GM21381 (cell line): Measurements from ENCODE around the gene SLC22A23.

ENCODE experiments used
- ATAC-seq: cut with Tn5 transposase; IDR thresholded peaks from one replicate; pipeline ENCODE4 v1.9.1; 2021; ENCODE audit warnings: mild to moderate bottlenecking, moderate library complexity; ENCODE audit not compliant: unreplicated experiment

SLC22A23 gene

DNA sequence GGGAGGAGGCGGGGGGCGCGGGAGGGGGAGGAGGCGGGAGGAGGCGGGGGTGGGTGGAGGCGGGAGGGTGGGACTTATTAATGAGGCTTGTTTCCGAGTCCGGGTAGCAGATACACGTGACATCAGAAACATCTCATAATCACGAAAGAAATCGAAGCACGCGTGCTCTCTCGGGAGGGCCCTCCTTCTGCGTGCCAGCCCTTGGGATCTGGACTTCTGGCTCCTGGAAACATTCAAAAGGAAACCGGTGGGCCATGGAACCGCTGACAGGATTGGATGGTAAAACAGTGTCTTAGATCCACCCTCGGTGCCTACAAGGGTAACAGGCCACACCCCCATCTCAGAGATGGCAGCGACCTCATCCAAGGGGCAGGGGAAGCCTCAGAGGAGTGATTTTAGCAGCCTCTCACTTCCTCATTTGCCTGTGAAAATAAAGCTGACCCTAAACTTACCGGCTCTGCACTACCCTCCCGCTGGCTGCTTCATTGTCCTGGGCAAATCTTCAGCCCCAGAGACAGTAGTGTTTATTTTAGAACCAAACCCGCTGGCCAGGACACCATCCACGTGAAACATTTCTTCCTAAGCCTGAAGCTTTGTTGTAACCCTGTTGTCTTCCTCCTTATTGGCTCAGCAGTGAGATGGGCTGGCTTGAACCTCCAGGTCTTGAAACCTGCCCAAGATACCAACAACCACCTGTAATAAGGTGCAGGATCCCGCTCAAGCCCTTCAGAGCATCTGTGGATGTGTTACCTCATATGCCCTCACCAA lies 100.6 kb downstream of the SLC22A23 start:
- ATAC-seq: peak; percentile 95

DNA sequence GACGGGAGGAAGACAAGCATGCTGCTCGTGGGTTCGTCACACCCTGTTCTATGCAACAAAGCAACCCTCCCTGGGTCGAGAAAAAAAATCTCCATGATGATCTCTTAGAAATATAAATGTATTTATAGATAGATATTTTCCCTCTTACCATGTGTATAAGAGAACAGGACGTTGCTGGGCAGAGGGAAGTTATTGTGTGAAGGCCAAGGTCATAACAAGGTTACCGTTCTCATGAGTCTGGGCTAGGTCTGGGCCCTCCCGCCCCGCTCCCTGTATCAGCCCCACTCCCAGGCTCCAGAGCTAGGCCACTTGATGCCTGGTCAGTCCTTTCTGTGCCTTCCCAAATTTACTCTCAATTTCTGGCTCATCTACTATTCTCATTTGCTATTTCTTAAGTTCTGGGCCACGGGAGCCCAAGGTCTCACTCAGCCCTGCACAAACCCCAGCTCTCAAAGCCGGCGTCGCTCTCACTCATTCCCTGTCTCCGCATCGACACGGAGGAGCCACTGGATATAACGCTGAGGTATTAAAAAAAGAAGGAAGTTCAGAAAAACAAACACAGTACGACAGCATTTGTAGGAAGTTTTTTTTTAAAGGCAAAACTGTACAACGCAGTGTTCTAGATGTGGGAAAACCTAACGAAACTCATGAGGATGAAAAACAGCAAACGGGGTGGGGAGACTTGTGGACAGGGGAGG lies 101.3 kb downstream of the SLC22A23 start:
- no peak for ATAC-seq

DNA sequence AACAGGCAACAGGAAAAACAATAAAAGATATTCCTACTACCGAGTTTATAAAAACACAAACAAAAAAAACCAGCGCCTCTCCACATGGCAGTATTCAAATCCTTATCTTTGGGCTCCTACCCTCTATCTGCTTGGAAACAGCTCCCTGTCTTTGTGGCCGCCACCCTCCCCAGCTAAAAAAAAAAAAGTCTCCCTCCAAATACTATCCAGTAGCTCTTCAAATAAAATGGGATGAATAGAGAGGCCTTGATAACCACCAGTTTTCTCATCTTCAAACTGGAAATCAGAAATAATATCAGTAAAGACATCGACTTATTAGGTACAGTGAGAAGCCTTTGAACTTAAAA lies 101.9 kb downstream of the SLC22A23 start:
- ATAC-seq: no peak

DNA sequence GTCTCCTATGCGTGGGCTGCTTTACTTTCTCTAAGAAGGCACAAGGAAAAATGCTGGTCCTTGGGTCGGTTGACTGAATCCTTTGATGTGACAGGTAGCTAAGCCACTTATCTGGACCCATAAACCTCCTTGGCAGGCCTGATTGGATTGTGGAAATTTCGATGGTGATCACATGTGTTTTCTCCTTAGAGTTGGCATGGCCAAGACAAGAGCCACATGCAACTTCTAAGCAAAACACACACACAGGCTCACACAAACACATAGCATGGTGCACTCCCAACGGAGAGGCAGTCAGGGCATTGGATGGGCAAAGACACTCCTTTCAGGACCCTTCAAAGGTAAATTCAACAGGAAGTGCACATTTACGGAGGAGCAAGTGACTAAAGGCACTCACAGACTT lies 102.9 kb downstream of the SLC22A23 start:
- no peak for ATAC-seq

DNA sequence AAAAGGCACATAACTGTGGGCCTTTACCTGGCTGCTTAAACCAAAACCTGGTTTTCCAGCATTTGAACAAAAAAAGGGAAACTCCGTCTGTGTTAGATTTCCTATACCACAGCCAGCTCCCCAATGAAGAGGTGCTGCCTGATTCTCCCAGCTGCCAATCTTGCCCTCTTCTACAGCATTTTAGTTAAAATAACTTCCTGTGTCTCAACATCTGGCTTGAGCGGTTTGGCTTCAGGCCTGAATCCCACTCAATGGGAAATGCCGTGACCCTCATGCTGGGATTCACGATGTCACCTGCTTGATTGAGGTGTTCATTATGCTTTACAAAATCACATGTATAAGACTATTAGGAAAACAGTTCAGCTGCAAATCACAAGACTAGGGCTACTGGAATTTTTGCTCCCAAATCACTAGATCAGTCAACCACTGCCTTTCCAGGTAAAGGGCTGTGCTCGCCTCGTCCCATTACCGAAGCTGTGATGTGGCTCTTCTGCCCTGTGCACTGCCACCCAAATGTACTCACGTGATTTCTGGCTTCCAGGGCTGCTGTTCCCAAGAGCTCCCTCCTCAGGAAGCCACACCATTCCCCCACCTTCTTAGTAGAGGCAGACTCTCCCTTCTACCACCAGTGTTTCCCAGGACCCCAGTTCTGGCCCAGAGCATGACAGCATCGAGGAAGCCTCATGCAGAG lies 103.5 kb downstream of the SLC22A23 start:
- ATAC-seq: no peak

DNA sequence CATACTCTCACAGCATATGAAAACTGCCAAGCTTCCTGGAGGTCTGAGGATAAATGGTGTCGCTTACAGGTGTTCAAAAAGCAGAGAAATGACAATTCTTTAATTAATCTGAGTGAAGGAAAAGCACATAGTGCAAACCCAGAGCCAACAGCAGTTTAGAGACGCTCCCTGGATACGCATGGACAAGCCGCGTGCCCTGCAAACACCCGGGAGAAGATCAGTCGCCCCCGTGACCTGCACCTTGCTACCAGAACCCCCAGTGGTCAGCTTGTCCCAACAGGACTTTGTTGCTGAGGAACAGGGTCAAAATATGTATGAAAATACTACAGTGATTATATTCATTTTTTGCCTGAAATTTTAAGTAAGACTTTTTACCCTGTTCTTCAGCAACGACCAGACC lies 104.2 kb downstream of the SLC22A23 start:
- no peak for ATAC-seq

DNA sequence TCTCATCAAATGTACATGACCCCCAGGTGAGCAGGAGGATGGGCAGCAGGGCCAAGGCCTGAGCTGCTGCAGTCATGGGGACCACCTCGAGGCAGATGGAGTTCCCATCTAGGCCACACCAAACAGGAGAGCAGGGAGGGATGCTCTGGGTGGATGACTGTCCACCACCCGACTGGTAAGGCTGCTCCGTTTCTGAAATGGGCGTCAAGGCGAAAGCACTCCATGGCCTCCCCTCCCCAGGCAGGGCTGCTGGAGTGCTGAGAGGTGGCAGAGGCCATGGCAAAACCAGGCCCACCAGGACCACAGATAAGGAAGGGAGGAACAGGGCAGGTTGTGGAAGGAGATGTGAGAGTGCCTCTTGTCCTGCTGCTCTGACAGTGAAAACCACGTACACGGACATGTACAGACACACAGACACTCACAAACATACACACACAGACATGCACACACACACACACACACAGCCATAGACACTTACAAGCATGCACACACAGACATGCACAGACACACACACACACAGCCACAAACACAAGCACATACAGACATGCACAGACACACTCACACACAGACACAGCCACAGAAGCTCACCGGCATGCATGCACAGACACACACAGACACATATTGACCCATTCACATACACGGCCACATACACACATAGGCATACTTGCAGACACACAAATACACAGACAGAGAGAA lies 104.9 kb downstream of the SLC22A23 start:
- no peak for ATAC-seq

DNA sequence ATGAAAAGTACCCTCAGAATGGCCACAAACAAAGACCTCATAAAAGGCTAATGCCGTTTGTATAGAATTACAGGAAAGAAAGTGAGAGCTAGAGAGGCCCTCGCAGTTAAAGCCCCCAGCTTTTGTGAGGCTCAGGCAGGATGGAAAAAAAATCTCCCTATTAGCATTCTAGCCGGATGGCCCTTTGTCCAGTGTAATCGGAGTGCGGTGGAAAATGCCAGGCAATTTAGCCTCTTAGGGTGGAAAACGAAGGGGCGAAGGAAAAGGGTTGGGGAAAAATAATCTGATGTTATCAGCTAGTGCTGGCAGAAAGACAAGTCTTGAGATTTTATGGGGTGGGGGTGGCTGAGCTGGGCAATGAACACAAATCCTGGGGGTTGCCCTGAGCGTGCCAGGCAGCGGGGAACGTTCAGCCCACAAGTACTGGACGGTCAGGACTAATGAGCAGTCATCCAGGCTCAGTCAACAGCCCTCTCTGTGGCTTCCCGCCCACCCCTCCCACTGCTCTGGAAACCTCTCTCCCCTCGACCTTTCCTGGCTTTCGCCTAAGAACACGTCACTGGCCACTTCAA lies 105.7 kb downstream of the SLC22A23 start:
- ATAC-seq: no peak

DNA sequence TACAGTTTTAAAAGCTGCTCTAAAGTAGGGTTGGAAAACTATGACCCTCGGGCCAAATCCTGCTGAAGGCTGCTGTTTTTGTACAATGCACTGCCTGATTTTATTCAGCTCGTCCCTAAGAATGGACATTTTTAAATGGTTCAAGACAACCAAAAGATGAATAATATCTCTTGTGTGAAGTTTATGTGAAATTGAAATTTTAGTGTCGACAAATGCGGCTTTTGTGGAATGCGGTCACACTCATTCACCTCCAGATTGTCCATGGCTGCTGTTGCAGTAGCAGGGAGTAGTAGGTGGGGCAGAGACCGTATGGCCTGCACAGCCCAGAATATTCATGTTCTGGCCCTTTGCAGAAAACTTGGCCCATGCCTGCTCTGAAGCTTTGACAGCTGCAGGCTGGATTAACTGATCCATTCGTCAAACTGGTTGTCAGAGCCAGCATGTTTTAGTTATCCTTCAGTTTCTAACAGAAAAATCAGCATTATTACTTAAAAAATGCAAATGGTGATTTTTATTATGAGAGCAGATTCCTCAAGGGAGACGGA lies 106.5 kb downstream of the SLC22A23 start:
- ATAC-seq: no peak

DNA sequence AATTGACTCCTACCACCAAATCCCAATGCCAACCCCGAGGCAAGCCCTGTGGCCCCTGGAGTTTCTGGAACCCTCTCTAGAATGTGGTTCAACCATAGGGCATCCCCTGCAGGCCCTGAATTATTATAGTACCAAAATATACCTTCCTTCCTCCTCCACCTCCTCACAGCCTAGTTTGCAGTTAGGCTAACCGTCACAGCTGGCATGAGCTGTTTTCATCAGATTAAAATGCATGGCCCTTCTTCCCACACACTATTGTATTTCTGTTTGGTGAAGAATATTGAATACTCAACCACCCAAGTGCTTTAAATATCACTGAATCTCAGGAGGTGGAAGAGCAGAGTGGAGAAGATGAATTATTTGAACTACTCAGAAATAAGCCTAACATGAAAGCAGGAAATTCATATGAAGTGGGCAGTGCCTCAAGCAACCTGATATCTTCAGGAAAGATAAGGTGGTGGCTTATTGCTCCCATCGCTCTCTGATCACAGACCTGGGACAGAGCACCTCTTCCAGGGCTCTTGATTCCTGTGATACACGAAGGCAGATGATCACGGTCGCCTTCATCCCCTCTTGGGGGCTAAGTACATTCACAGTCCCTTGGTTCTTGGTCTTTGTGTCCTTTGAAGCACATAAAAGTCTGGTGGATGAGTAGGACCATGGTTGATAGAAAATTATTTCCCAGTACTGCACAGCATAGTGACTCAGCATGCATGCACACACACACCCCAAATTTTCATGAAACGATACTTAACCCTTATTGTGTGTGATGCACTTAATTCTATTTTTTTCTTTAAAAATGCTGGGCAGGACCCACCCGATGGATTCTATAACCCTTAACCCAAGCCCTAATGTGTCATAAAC lies 107.2 kb downstream of the SLC22A23 start:
- ATAC-seq: no peak

DNA sequence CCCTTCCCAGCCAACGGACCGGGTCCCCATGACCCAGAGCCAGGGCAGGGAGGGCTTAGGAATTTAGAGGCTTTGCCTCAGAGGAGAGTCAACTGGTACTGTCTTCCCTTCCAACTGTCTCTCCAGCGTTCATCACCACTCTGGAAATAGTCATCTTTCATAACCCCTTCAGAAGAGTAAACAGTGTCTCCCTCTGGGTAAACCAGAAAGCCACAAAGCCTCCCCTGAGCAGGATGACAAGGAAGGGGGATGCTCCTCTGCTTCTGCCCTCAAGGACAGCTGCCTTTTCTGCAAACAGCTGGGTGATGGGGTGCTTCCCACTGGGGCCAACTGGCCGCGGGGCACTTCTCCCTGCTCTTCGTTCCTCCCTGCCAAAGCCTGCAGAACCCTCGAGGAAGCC lies 108.0 kb downstream of the SLC22A23 start:
- ATAC-seq: no peak

DNA sequence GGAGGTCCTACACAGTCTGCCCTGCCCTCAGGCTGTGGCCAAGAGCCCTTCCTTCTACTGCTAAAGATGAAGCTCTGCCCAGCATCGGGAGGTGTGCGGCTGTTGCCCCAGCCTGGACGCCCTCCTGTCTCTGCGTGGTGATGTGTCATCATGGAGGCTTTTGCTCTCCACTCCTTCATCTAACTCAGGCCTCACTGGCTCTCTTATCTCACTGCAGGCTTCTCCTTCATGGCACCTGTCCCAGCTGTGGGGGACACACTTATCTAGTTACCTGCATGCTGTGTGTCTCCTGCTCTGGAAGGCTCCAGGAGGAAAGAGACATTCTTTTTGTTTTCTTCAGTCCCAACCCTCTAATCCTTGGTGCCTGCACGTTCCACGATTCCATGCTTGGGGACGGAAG lies 109.0 kb downstream of the SLC22A23 start:
- no peak for ATAC-seq

DNA sequence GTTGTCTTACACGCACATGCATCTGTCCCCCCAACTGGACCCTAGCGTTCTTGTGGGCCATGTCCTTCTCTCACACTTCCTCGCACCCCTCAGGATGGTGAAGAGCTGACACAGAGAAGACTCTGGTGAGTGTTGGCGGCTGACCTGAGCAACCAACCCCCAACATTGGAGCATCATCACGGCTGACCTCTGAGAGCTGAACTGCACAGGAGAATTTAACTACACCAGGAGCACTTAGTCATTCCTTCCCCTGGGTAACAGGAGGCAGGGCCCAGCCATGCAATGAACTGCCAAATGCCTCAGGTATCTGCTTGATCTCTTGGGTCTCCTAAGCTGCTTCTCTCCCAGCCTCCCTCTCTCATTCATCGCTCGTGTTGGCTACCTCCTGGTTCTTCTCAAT lies 109.6 kb downstream of the SLC22A23 start:
- ATAC-seq: no peak

DNA sequence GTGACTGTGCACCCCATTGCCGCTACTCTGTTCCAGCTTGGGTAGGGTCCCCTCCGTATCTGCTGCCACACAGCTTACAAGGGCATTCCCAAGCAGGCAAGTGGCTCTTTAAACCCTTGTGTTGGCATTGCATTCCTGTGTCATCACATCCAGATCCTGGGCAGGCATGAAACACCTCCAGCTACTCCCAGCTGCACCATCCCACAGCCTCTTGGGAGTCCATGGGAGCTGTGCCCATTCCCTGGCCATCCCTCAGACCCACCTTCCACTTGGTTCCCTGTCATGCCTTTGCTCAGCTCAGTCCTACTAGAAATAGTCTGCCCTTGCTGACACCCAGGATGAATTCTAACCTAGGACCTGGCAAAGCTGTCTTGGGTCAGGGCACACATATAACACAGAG lies 110.4 kb downstream of the SLC22A23 start:
- ATAC-seq: no peak

DNA sequence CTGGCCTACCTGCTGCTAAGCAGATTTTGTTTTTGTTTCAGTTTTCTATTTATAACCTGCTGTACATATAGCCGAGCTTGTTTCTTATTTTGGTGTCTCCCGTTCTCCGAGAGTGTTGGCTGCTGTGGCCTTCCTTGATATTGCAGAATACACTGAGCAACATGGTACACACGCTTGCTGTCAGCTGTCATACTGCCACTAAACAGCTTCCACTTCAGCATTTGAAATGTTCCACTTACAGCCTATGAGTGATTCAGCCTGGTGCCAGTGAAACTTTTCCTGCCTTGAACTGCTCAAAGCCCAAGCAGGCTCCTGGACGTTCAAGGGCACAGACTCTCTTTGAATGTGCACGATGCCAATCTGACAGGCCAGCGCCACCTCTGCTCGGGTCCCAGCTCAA lies 111.0 kb downstream of the SLC22A23 start:
- ATAC-seq: no peak

DNA sequence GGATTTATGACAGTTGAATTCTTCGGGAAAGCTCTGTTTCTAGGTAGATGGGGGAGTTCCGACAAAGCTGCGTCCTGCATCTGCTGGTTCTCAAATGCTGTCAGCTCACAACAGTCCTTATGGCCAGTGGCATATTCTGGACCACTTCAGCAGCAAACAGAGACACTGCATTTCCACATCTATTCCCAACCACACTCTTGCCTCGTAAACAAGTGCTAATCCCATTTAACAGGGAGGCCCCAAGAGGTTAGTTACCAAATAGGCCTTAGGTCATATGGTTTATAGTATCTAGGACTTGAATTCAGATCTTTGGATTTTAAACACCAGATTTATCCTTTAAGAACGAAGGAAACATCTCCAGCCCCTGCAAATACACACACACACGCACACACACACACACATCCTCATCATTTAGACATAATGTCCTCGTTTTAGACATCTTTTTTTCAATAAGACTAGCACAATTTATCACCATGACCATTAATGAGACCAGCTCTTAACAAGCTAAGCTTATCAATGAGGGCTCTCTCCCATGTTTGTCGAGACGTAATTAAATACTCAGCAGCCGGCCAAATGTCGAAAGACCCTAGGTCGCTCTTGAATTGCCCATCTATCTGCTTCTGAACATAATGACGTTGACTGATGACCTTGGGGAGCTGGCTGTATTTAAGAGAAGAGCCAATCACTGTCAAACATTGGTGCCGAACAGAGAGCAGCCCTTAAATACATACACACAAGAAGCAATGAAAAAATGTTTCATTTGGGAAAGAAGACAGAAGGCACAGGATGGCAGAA lies 113.6 kb downstream of the SLC22A23 start:
- no peak for ATAC-seq

DNA sequence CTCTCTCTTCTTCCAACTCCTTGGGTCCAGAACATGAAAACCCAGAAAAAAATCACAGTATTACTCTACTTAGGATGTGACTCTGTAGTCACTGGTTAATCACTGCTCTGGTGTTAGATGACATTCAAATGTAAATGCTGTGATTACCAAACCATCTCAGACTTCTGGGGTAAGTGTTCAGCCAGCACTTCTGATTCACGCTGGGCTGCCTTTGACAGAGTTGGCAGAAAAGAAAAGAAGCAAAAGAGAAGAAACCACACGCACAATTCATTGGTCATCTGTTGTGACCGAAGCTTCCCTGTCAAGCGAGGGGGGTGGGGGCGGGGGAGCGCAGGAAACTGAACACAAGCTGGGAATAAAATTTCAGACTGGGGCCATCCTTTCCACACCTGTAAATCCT lies 115.4 kb downstream of the SLC22A23 start:
- no peak for ATAC-seq

DNA sequence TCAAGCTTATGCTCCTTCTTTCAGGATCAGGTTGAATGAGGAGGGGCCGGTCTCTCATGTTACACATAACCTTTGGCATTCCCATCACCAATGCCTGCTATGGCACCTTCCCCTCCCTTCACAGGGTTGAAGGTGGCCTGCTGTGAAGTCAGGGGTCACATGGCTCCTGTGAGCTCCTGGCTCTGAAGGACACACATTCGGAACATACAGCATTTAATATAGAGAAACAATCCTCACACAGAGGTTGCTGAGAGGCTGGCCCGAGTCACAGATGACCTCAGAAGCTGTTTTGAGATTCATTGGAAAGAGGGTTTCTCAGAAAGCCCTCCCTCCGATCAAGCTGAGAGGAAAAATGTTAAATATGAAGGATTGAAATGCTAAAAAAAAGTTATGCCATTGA lies 116.0 kb downstream of the SLC22A23 start:
- no peak for ATAC-seq

DNA sequence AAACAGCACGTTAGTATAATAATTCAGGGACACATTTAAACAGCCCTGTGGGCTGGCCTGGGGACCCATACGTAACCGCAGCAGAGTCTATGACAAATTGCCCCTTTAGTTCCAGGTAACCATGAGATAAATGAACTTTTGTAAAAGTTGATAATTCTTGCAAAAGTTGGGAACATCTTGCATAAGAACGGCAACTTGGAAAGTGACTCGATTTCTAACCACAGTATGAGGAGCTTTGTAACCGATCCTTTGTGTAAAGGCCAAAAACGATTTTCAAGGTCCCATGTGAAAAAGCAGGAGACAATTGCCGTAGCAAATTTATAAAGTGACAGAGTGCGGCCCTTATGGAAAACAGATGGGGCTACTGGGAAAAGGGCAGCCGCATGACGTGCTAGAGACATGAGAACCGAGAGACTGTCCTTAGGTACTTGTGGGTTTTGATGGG lies 116.5 kb downstream of the SLC22A23 start:
- ATAC-seq: no peak
